HCT116 (cell line): Measurements from ENCODE around the gene RRAS2. TPM values are rescaled to one million over a fixed set of nuclear protein-coding genes. Genes with fewer than 3 reads are reported as not detected.
A peak's percentile ranks its signal among the peaks of the same experiment; 100 is the strongest.

Source experiments
- ATAC-seq: fragments of 200-7000 bp; cut with Tn5 transposase; 2 replicates; pipeline ENCODE4 v1.9.1; 2020; ENCODE audit warnings: mild to moderate bottlenecking, moderate library complexity
- BruUV-seq: library from RNA; stranded (reverse); fragments of 400-500 nt; replicated peaks from 2 replicates; lab custom pipeline; 2021; lab: Mats Ljungman, UMichigan
- CTCF ChIA-PET: fragments of 300-600 bp; sonication (Branson Sonifier 250); formaldehyde crosslinking; loops from one replicate; lab custom pipeline; 2021; ENCODE audit warnings: antibody characterized with exemption; lab: Charles Lee
- POLR2A ChIA-PET: fragments of 300-600, 350-600 bp; sonication (Branson Sonifier 250); formaldehyde crosslinking; loops from one replicate; lab custom pipeline; 2021; ENCODE audit warnings: antibody characterized with exemption; lab: Charles Lee
- RAD21 ChIA-PET, 2 experiments: fragments of 300-600 bp; sonication (Branson Sonifier 250); formaldehyde crosslinking; loops; one replicate each; lab custom pipeline; 2023; ENCODE audit warnings: low total read pairs in 2 of 2; ENCODE audit not compliant: uncharacterized antibody in 2 of 2, unreplicated experiment in 2 of 2, low non-redundant PET in 1 of 2; lab: Charles Lee
- DNase-seq: peaks from one replicate; pipeline ENCODE4 v3.0.0-alpha.2; 2010; ENCODE audit warnings: low read depth, low spot score
- H2AFZ ChIP-seq: fragments of 200-600 bp; shearing (Covaris generic), sonication (generic); 2 replicates; pipeline ENCODE4 v1.6.1; 2017; ENCODE audit warnings: low read depth, mixed run types, mixed read lengths, antibody characterized with exemption, low read length; ENCODE audit not compliant: poor library complexity, severe bottlenecking
- H3K27ac ChIP-seq: 2 replicates; pipeline ENCODE4 v1.5.1; 2012; ENCODE audit warnings: low read depth, low read length
- H3K27me3 ChIP-seq: fragments of 200-600 bp; sonication (generic); 2 replicates; pipeline ENCODE4 v1.6.1; 2016; ENCODE audit warnings: mixed run types, low read length, mixed read lengths; ENCODE audit not compliant: insufficient read depth
- H3K36me3 ChIP-seq, 2 experiments: fragments of 200-500 bp in 1 of 2; fragments of 200-600 bp in 1 of 2; sonication (Bioruptor generic) in 1 of 2; sonication (generic) in 1 of 2; 2 replicates each; pipeline versions ENCODE4 v1.5.1 to v1.6.1; 2014 to 2016; ENCODE audit warnings: low read length in 2 of 2, inconsistent platforms in 1 of 2, mixed read lengths in 1 of 2, mixed run types in 1 of 2; ENCODE audit not compliant: insufficient read depth in 2 of 2, control insufficient read depth in 1 of 2
- H3K4me1 ChIP-seq, 2 experiments: fragments of 200-600 bp in 1 of 2; sonication (generic) in 1 of 2; 2 replicates each; pipeline versions ENCODE4 v1.5.1 to v1.6.1; 2012 to 2017; ENCODE audit warnings: low read length in 2 of 2, inconsistent platforms in 1 of 2, mild to moderate bottlenecking in 1 of 2, mixed read lengths in 1 of 2, mixed run types in 1 of 2, moderate library complexity in 1 of 2; ENCODE audit not compliant: insufficient read depth in 2 of 2, control insufficient read depth in 1 of 2
- H3K4me2 ChIP-seq: fragments of 200-600 bp; sonication (generic); 2 replicates; pipeline ENCODE4 v1.6.1; 2017; ENCODE audit warnings: mixed run types, low read length, mixed read lengths
- H3K4me3 ChIP-seq, 2 experiments: fragments of 200-600 bp in 1 of 2; sonication (generic) in 1 of 2; replicated peaks in 1 of 2; 2 replicates each; pipeline ENCODE4 v1.5.1; 2011 to 2016; ENCODE audit warnings: low read length in 2 of 2, control low read depth in 1 of 2, low read depth in 1 of 2, mild to moderate bottlenecking in 1 of 2, mixed read lengths in 1 of 2, mixed run types in 1 of 2
- H3K79me2 ChIP-seq: fragments of 200-600 bp; sonication (generic); 2 replicates; pipeline ENCODE4 v1.6.1; 2017; ENCODE audit warnings: mild to moderate bottlenecking, mixed run types, low read length, moderate library complexity, mixed read lengths; ENCODE audit not compliant: insufficient read depth
- H3K9ac ChIP-seq: fragments of 200-600 bp; sonication (generic); 2 replicates; pipeline ENCODE4 v1.6.1; 2016; ENCODE audit warnings: low read length, mixed read lengths
- H3K9me2 ChIP-seq: fragments of 200-600 bp; sonication (generic), shearing (Covaris generic); 2 replicates; pipeline ENCODE4 v1.6.1; 2017; ENCODE audit warnings: mixed run types, mild to moderate bottlenecking, moderate library complexity; ENCODE audit not compliant: insufficient read depth
- H3K9me3 ChIP-seq, 2 experiments: fragments of 200-500 bp in 1 of 2; fragments of 200-600 bp in 1 of 2; sonication (Bioruptor generic) in 1 of 2; sonication (generic) in 1 of 2; 2 replicates each; pipeline ENCODE4 v1.6.1; 2014 to 2017; ENCODE audit warnings: low read length in 2 of 2, mixed read lengths in 2 of 2, inconsistent platforms in 1 of 2, low read depth in 1 of 2, mild to moderate bottlenecking in 1 of 2, mixed run types in 1 of 2, moderate library complexity in 1 of 2; ENCODE audit not compliant: control insufficient read depth in 1 of 2, insufficient read depth in 1 of 2
- H4K20me1 ChIP-seq: fragments of 200-600 bp; sonication (generic), shearing (Covaris generic); 2 replicates; pipeline ENCODE4 v1.6.1; 2017; ENCODE audit warnings: mixed run types, mild to moderate bottlenecking, moderate library complexity; ENCODE audit not compliant: insufficient read depth
- CBX3 ChIP-seq: IDR thresholded peaks from 2 replicates; pipeline ENCODE4 v1.6.1; 2012; ENCODE audit warnings: low read depth
- FOSL1 ChIP-seq: IDR thresholded peaks from 2 replicates; pipeline ENCODE4 v1.6.1; 2012; ENCODE audit warnings: low read depth
- POLR2A ChIP-seq: IDR thresholded peaks from 2 replicates; pipeline ENCODE4 v1.7.0; 2011; ENCODE audit warnings: borderline replicate concordance; ENCODE audit not compliant: insufficient read depth, insufficient read length; ENCODE audit errors: extremely low read depth
- SIN3A ChIP-seq: IDR thresholded peaks from 2 replicates; pipeline ENCODE4 v1.6.1; 2012; ENCODE audit warnings: low read depth
- TCF7L2 ChIP-seq: IDR thresholded peaks from 2 replicates; pipeline ENCODE4 v1.7.0; 2011; ENCODE audit warnings: borderline replicate concordance, inconsistent platforms; ENCODE audit not compliant: insufficient read depth, insufficient read length; ENCODE audit errors: extremely low read depth
- YY1 ChIP-seq: IDR thresholded peaks from 2 replicates; pipeline ENCODE4 v1.6.1; 2011; ENCODE audit warnings: low read length, low read depth, moderate library complexity, mild to moderate bottlenecking; ENCODE audit not compliant: insufficient replicate concordance; ENCODE audit errors: extremely low read depth
- ZBTB33 ChIP-seq: IDR thresholded peaks from 2 replicates; pipeline ENCODE4 v1.6.1; 2011; ENCODE audit warnings: mild to moderate bottlenecking, low read length, moderate library complexity; ENCODE audit not compliant: insufficient replicate concordance; ENCODE audit errors: extremely low read depth
- ZFX ChIP-seq: fragments of 450-650 bp; IDR thresholded peaks from 2 replicates; pipeline ENCODE4 v1.6.1; 2017
- ZNF274 ChIP-seq: fragments of 200-500 bp; sonication (Bioruptor generic); IDR thresholded peaks from 2 replicates; pipeline ENCODE4 v1.6.1; 2014; ENCODE audit warnings: mild to moderate bottlenecking, low read depth, low read length, inconsistent platforms
- intact Hi-C: fragments of 100-400 bp; cut with micrococcal nuclease; formaldehyde crosslinking; loops from 2 replicates; pipeline ENCODE4 v1.10.0; 2022
- total RNA-seq: library from RNA; stranded (reverse); gene quantifications from one replicate; pipeline ENCODE4 v1.2.1, GENCODE V29; 2021; ENCODE audit not compliant: unreplicated experiment

RRAS2 gene
- total RNA-seq, 1 experiment from 2014 or later, result 54.5 TPM

- H3K4me1 ChIP-seq, result peaks cover 7 to 19% of the 10 kb centered on the region in 2 experiments; a peak in 3 of 4 replicates
- no TSS peak for BruUV-seq
- no peak overlapping the region for H3K4me2 ChIP-seq
- H3K27me3 ChIP-seq, result no peaks in the 10 kb centered on the region
- no peak overlapping the region for H3K27ac ChIP-seq
- intact Hi-C loops, result no loop called here
- H3K4me3 ChIP-seq, result no peak overlapping the region
- H3K9ac ChIP-seq, result no peak overlapping the region
- H3K9me3 ChIP-seq, result no peaks in the 10 kb centered on the region
- no peaks in the 10 kb centered on the region for H3K9me2 ChIP-seq
- H4K20me1 ChIP-seq, result peaks cover 4% of the 10 kb centered on the region; the same call in 1 of the 2 replicates
- no peak for TF ChIP-seq SIN3A
- no peak overlapping the region for H2AFZ ChIP-seq
- no peaks in the 10 kb centered on the region for H3K36me3 ChIP-seq
- ChIA-PET POLR2A (interaction anchor here (0.7 kb wide), 1 partner anchor 715 kb away, joined by 3 read pairs; no protein-coding TSS in a partner anchor), RAD21 (no interaction called here), CTCF (no interaction called here)
- H3K79me2 ChIP-seq, result peaks cover 24% of the 10 kb centered on the region
- no peak for ATAC-seq
- DNase-seq, result no peak
Measured at GRCh38 chr11:14360976-14361375, 2.0 kb upstream of the RRAS2 start.

- Histone ChIP-seq H3K9ac (peak overlapping the region; percentile 94; the same call in 1 of the 2 replicates), H3K79me2 (peaks cover 38% of the 10 kb centered on the region), H3K4me1 (peaks cover 7 to 19% of the 10 kb centered on the region in 2 experiments; a peak in 3 of 4 replicates), H3K9me2 (no peaks in the 10 kb centered on the region), H3K4me2 (peak overlapping the region; percentile 95), H3K27ac (no peak overlapping the region), H3K27me3 (no peaks in the 10 kb centered on the region)
- RAD21 ChIA-PET, result no interaction called here
- ATAC-seq, result no peak
- POLR2A ChIA-PET, result no interaction called here
- no peak for DNase-seq
- CTCF ChIA-PET, result no interaction called here
- BruUV-seq, result TSS peak; percentile 69
- TF ChIP-seq ZBTB33 (no peak), FOSL1 (no peak), POLR2A (no peak), TCF7L2 (no peak), ZNF274 (no peak), YY1 (no peak), SIN3A (no peak), CBX3 (no peak), ZFX (no peak)
- TF ChIP-seq, all 23 proteins: peak for 0
- Histone ChIP-seq H3K36me3 (no peaks in the 10 kb centered on the region), H3K4me3 (peak overlapping the region; percentile 80 to 95), H2AFZ (no peak overlapping the region), H4K20me1 (peaks cover 4% of the 10 kb centered on the region; the same call in 1 of the 2 replicates), H3K9me3 (no peaks in the 10 kb centered on the region)
- intact Hi-C loops, result no loop called here
Measured at GRCh38 chr11:14359501-14360031, 583 bp upstream of the RRAS2 start.
